GM18868 (cell line): ENCODE data around the gene ARFGEF3.
"Not testable (repeated sequence)": the region's sequence is repeated elsewhere in the genome, so short reads cannot be mapped to it uniquely, and the experiment has no call there.

Experiments
- ATAC-seq: cut with Tn5 transposase; IDR thresholded peaks from one replicate; pipeline ENCODE4 v1.9.1; 2021; ENCODE audit warnings: mild to moderate bottlenecking, moderate library complexity; ENCODE audit not compliant: unreplicated experiment

Gene ARFGEF3

GRCh38 chr6:138206862-138207261 lies 45.1 kb downstream of the ARFGEF3 start:
- no peak for ATAC-seq

GRCh38 chr6:138211048-138211581 lies 49.4 kb downstream of the ARFGEF3 start:
- ATAC-seq: no peak

GRCh38 chr6:138211601-138212000 lies 49.9 kb downstream of the ARFGEF3 start:
- ATAC-seq: no peak

GRCh38 chr6:138212530-138212929 lies 50.8 kb downstream of the ARFGEF3 start:
- not testable (repeated sequence) for ATAC-seq

GRCh38 chr6:138215093-138215782 lies 53.5 kb downstream of the ARFGEF3 start:
- ATAC-seq: no peak

GRCh38 chr6:138218449-138218848 lies 56.7 kb downstream of the ARFGEF3 start, which contains the start of gene PBOV1:
Gene PBOV1 (minus strand): TSS chr6:138218491. CDS start chr6:138218395, 96 bp downstream.
- no peak for ATAC-seq

GRCh38 chr6:138219398-138219797 lies 57.7 kb downstream of the ARFGEF3 start:
- ATAC-seq: no peak

- no peak for ATAC-seq
Measured at GRCh38 chr6:138219901-138220300, 58.2 kb downstream of the ARFGEF3 start.

GRCh38 chr6:138222901-138223546 lies 61.3 kb downstream of the ARFGEF3 start:
- no peak for ATAC-seq

GRCh38 chr6:138225953-138226352 lies 64.2 kb downstream of the ARFGEF3 start:
- no peak for ATAC-seq

- no peak for ATAC-seq
Measured at GRCh38 chr6:138226700-138227315, 65.1 kb downstream of the ARFGEF3 start.

- no peak for ATAC-seq
Measured at GRCh38 chr6:138227316-138227781, 65.6 kb downstream of the ARFGEF3 start.

GRCh38 chr6:138229072-138229471 lies 67.3 kb downstream of the ARFGEF3 start:
- ATAC-seq: no peak

GRCh38 chr6:138229663-138230179 lies 68.0 kb downstream of the ARFGEF3 start:
- ATAC-seq: no peak

- ATAC-seq: no peak
Measured at GRCh38 chr6:138230221-138230620, 68.5 kb downstream of the ARFGEF3 start.

- no peak for ATAC-seq
Measured at GRCh38 chr6:138230759-138231380, 69.1 kb downstream of the ARFGEF3 start.

- no peak for ATAC-seq
Measured at GRCh38 chr6:138231381-138231886, 69.7 kb downstream of the ARFGEF3 start.

GRCh38 chr6:138234363-138234762 lies 72.6 kb downstream of the ARFGEF3 start:
- ATAC-seq: no peak

GRCh38 chr6:138235205-138235604 lies 73.5 kb downstream of the ARFGEF3 start:
- ATAC-seq: no peak

GRCh38 chr6:138235693-138236092 lies 74.0 kb downstream of the ARFGEF3 start:
- no peak for ATAC-seq

- ATAC-seq: no peak
Measured at GRCh38 chr6:138237463-138237862, 75.7 kb downstream of the ARFGEF3 start.
